SJSA1 (cell line): ENCODE measurements around the gene SCPEP1. TPM values are rescaled to one million over a fixed set of nuclear protein-coding genes. Genes with fewer than 3 reads are reported as not detected.

Source experiments
- DNase-seq, 2 experiments: peaks; one replicate each; pipeline ENCODE4 v3.0.0-alpha.2; 2015 to 2020; ENCODE audit warnings: low spot score in 2 of 2, low read depth in 1 of 2
- H3K27ac ChIP-seq: fragments of 250-450 bp; sonication (Bioruptor Pico); 2 replicates; pipeline ENCODE4 v1.5.1; 2020; ENCODE audit warnings: mild to moderate bottlenecking, moderate library complexity
- H3K27me3 ChIP-seq: fragments of 250-450 bp; sonication (Bioruptor Pico); replicated peaks from 2 replicates; pipeline ENCODE4 v1.5.1; 2020; ENCODE audit warnings: mild to moderate bottlenecking, moderate library complexity
- H3K36me3 ChIP-seq: fragments of 250-450 bp; sonication (Bioruptor Pico); 2 replicates; pipeline ENCODE4 v1.5.1; 2020; ENCODE audit warnings: mild to moderate bottlenecking
- H3K4me1 ChIP-seq: fragments of 250-450 bp; sonication (Bioruptor Pico); replicated peaks from 2 replicates; pipeline ENCODE4 v1.6.1; 2021; ENCODE audit warnings: mild to moderate bottlenecking
- H3K4me3 ChIP-seq: fragments of 250-450 bp; sonication (Bioruptor Pico); 2 replicates; pipeline ENCODE4 v1.5.1; 2020; ENCODE audit warnings: mild to moderate bottlenecking
- H3K9me3 ChIP-seq: fragments of 250-450 bp; sonication (Bioruptor Pico); replicated peaks from 2 replicates; pipeline ENCODE4 v1.5.1; 2020; ENCODE audit warnings: mild to moderate bottlenecking
- total RNA-seq: library from RNA; depleted of rRNA; stranded (reverse); fragments of >200 nt; shearing (Covaris generic); gene quantifications from 2 replicates; pipeline ENCODE4 v1.2.3, GENCODE V29; 2014

Gene SCPEP1
- total RNA-seq, 1 experiment from 2014 or later = 80.6 TPM

- H3K4me1 ChIP-seq = no peaks in the 10 kb centered on the region
- H3K36me3 ChIP-seq = peaks cover 9% of the 10 kb centered on the region
- H3K27ac ChIP-seq = no peak overlapping the region
- no peaks in the 10 kb centered on the region for H3K27me3 ChIP-seq
- no peaks in the 10 kb centered on the region for H3K9me3 ChIP-seq
- DNase-seq = no peak
- no peak overlapping the region for H3K4me3 ChIP-seq
Observed at GRCh38 chr17:57001541-57001940, 23.6 kb downstream of the SCPEP1 start.

GRCh38 chr17:57002904-57003303, 25.0 kb downstream of the SCPEP1 start:
- Histone ChIP-seq H3K36me3 (peaks cover 5% of the 10 kb centered on the region; the same call in 1 of the 2 replicates), H3K27me3 (no peaks in the 10 kb centered on the region), H3K4me3 (no peak overlapping the region), H3K9me3 (no peaks in the 10 kb centered on the region), H3K4me1 (no peaks in the 10 kb centered on the region), H3K27ac (no peak overlapping the region)
- DNase-seq = no peak

GRCh38 chr17:57004944-57005579, 27.1 kb downstream of the SCPEP1 start:
- H3K36me3 ChIP-seq = peaks cover 5% of the 10 kb centered on the region; the same call in 1 of the 2 replicates
- H3K9me3 ChIP-seq = no peaks in the 10 kb centered on the region
- 0 out of 2 replicates have a peak, but pooled peaks cover 2% of the 10 kb centered on the region for H3K4me1 ChIP-seq
- no peaks in the 10 kb centered on the region for H3K27me3 ChIP-seq
- H3K27ac ChIP-seq = no peak overlapping the region
- no peak overlapping the region for H3K4me3 ChIP-seq
- DNase-seq = no peak

GRCh38 chr17:57006040-57006439, 28.1 kb downstream of the SCPEP1 start:
- Histone ChIP-seq H3K27ac (no peak overlapping the region), H3K27me3 (no peaks in the 10 kb centered on the region), H3K9me3 (no peaks in the 10 kb centered on the region), H3K36me3 (peaks cover 5% of the 10 kb centered on the region; the same call in 1 of the 2 replicates), H3K4me3 (no peak overlapping the region), H3K4me1 (0 out of 2 replicates have a peak, but pooled peaks cover 4% of the 10 kb centered on the region)
- DNase-seq = no peak

- Histone ChIP-seq H3K4me3 (no peak overlapping the region), H3K4me1 (0 out of 2 replicates have a peak, but pooled peaks cover 4% of the 10 kb centered on the region), H3K27ac (no peak overlapping the region), H3K27me3 (no peaks in the 10 kb centered on the region), H3K9me3 (peaks cover 4% of the 10 kb centered on the region; the same call in 1 of the 2 replicates), H3K36me3 (no peaks in the 10 kb centered on the region)
- DNase-seq = no peak
Observed at GRCh38 chr17:57008958-57009357, 31.0 kb downstream of the SCPEP1 start.

- H3K27me3 ChIP-seq = no peaks in the 10 kb centered on the region
- peak in 1 of 2 experiments; percentile 26 for DNase-seq
Observed at GRCh38 chr17:57009737-57010445, 32.0 kb downstream of the SCPEP1 start.

GRCh38 chr17:57010487-57010886, 32.6 kb downstream of the SCPEP1 start:
- Histone ChIP-seq H3K27ac (no peak overlapping the region), H3K4me3 (no peak overlapping the region), H3K27me3 (no peaks in the 10 kb centered on the region), H3K4me1 (0 out of 2 replicates have a peak, but pooled peaks cover 4% of the 10 kb centered on the region), H3K36me3 (no peaks in the 10 kb centered on the region), H3K9me3 (peaks cover 4% of the 10 kb centered on the region; the same call in 1 of the 2 replicates)
- no peak for DNase-seq

More at GRCh38 chr17:57009737-57010445, 32.0 kb downstream of the SCPEP1 start:
- Histone ChIP-seq H3K9me3 (peaks cover 4% of the 10 kb centered on the region; the same call in 1 of the 2 replicates), H3K4me1 (0 out of 2 replicates have a peak, but pooled peaks cover 4% of the 10 kb centered on the region), H3K36me3 (no peaks in the 10 kb centered on the region), H3K4me3 (no peak overlapping the region), H3K27ac (no peak overlapping the region)

- Histone ChIP-seq H3K4me1 (0 out of 2 replicates have a peak, but pooled peaks cover 4% of the 10 kb centered on the region), H3K36me3 (no peaks in the 10 kb centered on the region), H3K27ac (no peak overlapping the region), H3K27me3 (no peaks in the 10 kb centered on the region), H3K9me3 (peaks cover 4% of the 10 kb centered on the region; the same call in 1 of the 2 replicates), H3K4me3 (no peak overlapping the region)
- DNase-seq = no peak
Observed at GRCh38 chr17:57011491-57012015, 33.6 kb downstream of the SCPEP1 start.

- H3K27ac ChIP-seq = no peak overlapping the region
- no peak for DNase-seq
- peaks cover 3% of the 10 kb centered on the region; the same call in 1 of the 2 replicates for H3K9me3 ChIP-seq
Observed at GRCh38 chr17:57016071-57016763, 38.3 kb downstream of the SCPEP1 start.

GRCh38 chr17:57016764-57017116, 38.8 kb downstream of the SCPEP1 start:
- H3K9me3 ChIP-seq = no peaks in the 10 kb centered on the region
- no peaks in the 10 kb centered on the region for H3K36me3 ChIP-seq
- DNase-seq = no peak
- H3K27me3 ChIP-seq = peaks cover 17% of the 10 kb centered on the region
- H3K27ac ChIP-seq = no peak overlapping the region
- H3K4me1 ChIP-seq = no peaks in the 10 kb centered on the region
- H3K4me3 ChIP-seq = no peak overlapping the region

More at GRCh38 chr17:57016071-57016763, 38.3 kb downstream of the SCPEP1 start:
- H3K27me3 ChIP-seq = peaks cover 17% of the 10 kb centered on the region
- H3K36me3 ChIP-seq = no peaks in the 10 kb centered on the region
- no peaks in the 10 kb centered on the region for H3K4me1 ChIP-seq
- H3K4me3 ChIP-seq = no peak overlapping the region

GRCh38 chr17:57017625-57018024, 39.7 kb downstream of the SCPEP1 start:
- no peak for DNase-seq
- H3K4me1 ChIP-seq = no peaks in the 10 kb centered on the region

GRCh38 chr17:57020208-57020607, 42.3 kb downstream of the SCPEP1 start:
- Histone ChIP-seq H3K4me3 (no peak overlapping the region), H3K36me3 (no peaks in the 10 kb centered on the region), H3K27ac (no peak overlapping the region), H3K4me1 (no peaks in the 10 kb centered on the region), H3K9me3 (no peaks in the 10 kb centered on the region), H3K27me3 (peaks cover 17% of the 10 kb centered on the region)
- no peak for DNase-seq

More at GRCh38 chr17:57017625-57018024, 39.7 kb downstream of the SCPEP1 start:
- Histone ChIP-seq H3K27ac (no peak overlapping the region), H3K9me3 (no peaks in the 10 kb centered on the region), H3K4me3 (no peak overlapping the region), H3K36me3 (no peaks in the 10 kb centered on the region), H3K27me3 (peaks cover 17% of the 10 kb centered on the region)

GRCh38 chr17:57021226-57021940, 43.5 kb downstream of the SCPEP1 start:
- H3K9me3 ChIP-seq = no peaks in the 10 kb centered on the region
- H3K4me3 ChIP-seq = no peak overlapping the region
- no peak overlapping the region for H3K27ac ChIP-seq
- no peaks in the 10 kb centered on the region for H3K36me3 ChIP-seq
- H3K4me1 ChIP-seq = no peaks in the 10 kb centered on the region
- no peak for DNase-seq
- peaks cover 17% of the 10 kb centered on the region for H3K27me3 ChIP-seq
